Liver (tissue), 9 donors: ENCODE results near the gene SLC9C2. TPM values are rescaled to one million over a fixed set of nuclear protein-coding genes. Genes with fewer than 3 reads are reported as not detected.

Experiments used
- DNase-seq: peaks from one replicate; pipeline ENCODE4 v3.0.0-alpha.2; 2017; ENCODE audit warnings: low spot score
- H3K27ac ChIP-seq, 2 donors: one replicate each; pipeline ENCODE4 v1.7.0; 2013; ENCODE audit warnings: inconsistent platforms in 2 of 2, low read length in 2 of 2, control low read depth in 1 of 2, low read depth in 1 of 2, mild to moderate bottlenecking in 1 of 2
- H3K27me3 ChIP-seq, 4 donors: one replicate each; pipeline versions ENCODE4 v1.6.1 to v1.7.0; 2013; ENCODE audit warnings: low read length in 3 of 4, inconsistent platforms in 1 of 4, mild to moderate bottlenecking in 1 of 4, moderate library complexity in 1 of 4; ENCODE audit not compliant: control insufficient read depth in 4 of 4, insufficient read depth in 4 of 4
- H3K36me3 ChIP-seq, 4 donors: one replicate each; pipeline versions ENCODE4 v1.6.1 to v1.7.0; 2013; ENCODE audit warnings: low read length in 3 of 4, mild to moderate bottlenecking in 3 of 4, low read depth in 1 of 4, moderate library complexity in 1 of 4; ENCODE audit not compliant: control insufficient read depth in 4 of 4, insufficient read depth in 3 of 4
- H3K4me1 ChIP-seq, 4 donors: one replicate each; pipeline versions ENCODE4 v1.6.1 to v1.7.0; 2013; ENCODE audit warnings: low read length in 3 of 4, mild to moderate bottlenecking in 3 of 4, moderate library complexity in 1 of 4; ENCODE audit not compliant: control insufficient read depth in 4 of 4, insufficient read depth in 4 of 4
- H3K4me3 ChIP-seq, 3 donors: one replicate each; pipeline versions ENCODE4 v1.6.1 to v1.7.0; 2013; ENCODE audit warnings: low read length in 3 of 3, control low read depth in 1 of 3, low read depth in 1 of 3, mild to moderate bottlenecking in 1 of 3
- H3K9ac ChIP-seq, 2 donors: one replicate each; pipeline ENCODE4 v1.7.0; 2013; ENCODE audit warnings: low read length in 2 of 2, mild to moderate bottlenecking in 2 of 2, moderate library complexity in 2 of 2, control low read depth in 1 of 2, low read depth in 1 of 2
- H3K9me3 ChIP-seq, 4 donors: one replicate each; pipeline versions ENCODE4 v1.6.1 to v1.7.0; 2013; ENCODE audit warnings: low read length in 3 of 4; ENCODE audit not compliant: control insufficient read depth in 4 of 4
- EGR1 ChIP-seq, 2 donors: IDR thresholded peaks; 2 replicates each; pipeline ENCODE4 v1.6.1; 2016 to 2018; ENCODE audit warnings: antibody characterized with exemption in 2 of 2, low read depth in 2 of 2
- FOXA1 ChIP-seq: IDR thresholded peaks from 2 replicates; pipeline ENCODE4 v1.6.1; 2016; ENCODE audit warnings: antibody characterized with exemption
- FOXA2 ChIP-seq: IDR thresholded peaks from 2 replicates; pipeline ENCODE4 v1.6.1; 2016; ENCODE audit warnings: antibody characterized with exemption
- GABPA ChIP-seq, 2 donors: IDR thresholded peaks in 1 of 2; conservative IDR thresholded peaks in 1 of 2; 2 replicates each; pipeline ENCODE4 v1.6.1; 2016; ENCODE audit warnings: antibody characterized with exemption in 2 of 2, mild to moderate bottlenecking in 1 of 2, moderate library complexity in 1 of 2
- HNF4A ChIP-seq, 2 donors: conservative IDR thresholded peaks; 2 replicates each; pipeline ENCODE4 v1.6.1; 2016; ENCODE audit warnings: antibody characterized with exemption in 2 of 2, mild to moderate bottlenecking in 2 of 2
- HNF4G ChIP-seq: IDR thresholded peaks from 2 replicates; pipeline ENCODE4 v1.6.1; 2016; ENCODE audit warnings: antibody characterized with exemption
- JUND ChIP-seq, 2 donors: IDR thresholded peaks; 2 replicates each; pipeline ENCODE4 v1.6.1; 2016; ENCODE audit warnings: antibody characterized with exemption in 2 of 2
- MAX ChIP-seq: IDR thresholded peaks from 2 replicates; pipeline ENCODE4 v1.6.1; 2016; ENCODE audit warnings: antibody characterized with exemption
- NR2F2 ChIP-seq: IDR thresholded peaks from 2 replicates; pipeline ENCODE4 v1.6.1; 2016; ENCODE audit warnings: antibody characterized with exemption
- RAD21 ChIP-seq, 2 donors: IDR thresholded peaks; 2 replicates each; pipeline ENCODE4 v1.6.1; 2016; ENCODE audit warnings: antibody characterized with exemption in 2 of 2, mild to moderate bottlenecking in 2 of 2
- RXRA ChIP-seq, 2 donors: IDR thresholded peaks; 2 replicates each; pipeline ENCODE4 v1.6.1; 2017 to 2018; ENCODE audit warnings: antibody characterized with exemption in 2 of 2, mild to moderate bottlenecking in 1 of 2
- SP1 ChIP-seq: IDR thresholded peaks from 2 replicates; pipeline ENCODE4 v1.6.1; 2018; ENCODE audit warnings: antibody characterized with exemption, mild to moderate bottlenecking
- TAF1 ChIP-seq: conservative IDR thresholded peaks from 2 replicates; pipeline ENCODE4 v1.6.1; 2016; ENCODE audit warnings: antibody characterized with exemption, mild to moderate bottlenecking
- YY1 ChIP-seq: IDR thresholded peaks from 2 replicates; pipeline ENCODE4 v1.6.1; 2016; ENCODE audit warnings: antibody characterized with exemption, mild to moderate bottlenecking
- WGBS: extraction: QIAGEN DNeasy Blood & Tissue Kit; methylation state at CpG from one replicate; pipeline ENCODE4 v1.1.7; 2013; 5-methylcytosine and 5-hydroxymethylcytosine counted together
- polyA plus RNA-seq, 2 donors: library from polyadenylated mRNA; stranded (reverse) in 1 of 2; unstranded in 1 of 2; fragments of 200-250 nt in 1 of 2; fragments of >200 nt in 1 of 2; fragmentation: Nextera tagmentation in 1 of 2; extraction: Ambion mirVana in 1 of 2; gene quantifications; one replicate each; pipeline versions ENCODE4 v1.2.1 to v1.2.3, GENCODE V29; 2013 to 2015
- total RNA-seq, 2 donors: library from RNA; depleted of rRNA; stranded (reverse); fragments of >200 nt; gene quantifications; one replicate each; pipeline ENCODE4 v1.2.3, GENCODE V29; 2014
- TF ChIP-seq, protein P1 (sequence below): IDR thresholded peaks from 2 replicates; pipeline ENCODE4 v1.6.1; 2016; ENCODE audit warnings: antibody characterized with exemption
- TF ChIP-seq, protein P2 (sequence below): IDR thresholded peaks from 2 replicates; pipeline ENCODE4 v1.6.1; 2016; ENCODE audit warnings: antibody characterized with exemption
- TF ChIP-seq, protein P3 (sequence below): fragments of 150-350 bp; IDR thresholded peaks from 2 replicates; pipeline ENCODE4 v1.5.1; 2017; ENCODE audit warnings: improper control_type of control experiment, low read depth, low read length; ENCODE audit not compliant: missing input control
- donor health status: healthy.
- donor health status: healthy.
- donor health status: healthy.
- donor health status: healthy.
- donor health status: healthy.

Gene SLC9C2
- total and polyA plus RNA-seq, 4 donors = not detected

DNA sequence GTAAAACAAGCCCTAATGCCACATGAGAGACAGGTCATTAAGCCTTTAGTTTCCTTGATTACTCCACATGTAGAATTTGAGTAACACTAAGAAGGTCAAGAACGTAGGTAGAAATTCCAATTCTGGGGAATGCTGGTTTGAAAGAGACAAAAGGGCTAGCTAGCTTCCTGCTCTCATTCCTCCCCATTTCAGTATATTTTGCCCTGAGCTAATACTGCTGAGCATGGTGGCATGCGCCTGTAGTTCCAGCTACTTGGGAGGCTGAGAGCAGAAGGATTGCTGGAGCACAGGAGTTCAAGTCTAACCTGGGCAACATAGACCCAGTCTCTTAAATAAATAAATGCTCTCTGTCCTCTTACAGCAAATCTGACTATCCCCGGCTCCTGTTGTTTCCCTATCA lies 112.9 kb downstream of the SLC9C2 start:
- no peaks in the 10 kb centered on the region for H3K27me3 ChIP-seq
- no peak overlapping the region for H3K27ac ChIP-seq
- no peak for DNase-seq
- H3K4me3 ChIP-seq = no peak overlapping the region
- no peaks in the 10 kb centered on the region for H3K9me3 ChIP-seq
- no peaks in the 10 kb centered on the region for H3K4me1 ChIP-seq
- TF ChIP-seq, protein P1, sequence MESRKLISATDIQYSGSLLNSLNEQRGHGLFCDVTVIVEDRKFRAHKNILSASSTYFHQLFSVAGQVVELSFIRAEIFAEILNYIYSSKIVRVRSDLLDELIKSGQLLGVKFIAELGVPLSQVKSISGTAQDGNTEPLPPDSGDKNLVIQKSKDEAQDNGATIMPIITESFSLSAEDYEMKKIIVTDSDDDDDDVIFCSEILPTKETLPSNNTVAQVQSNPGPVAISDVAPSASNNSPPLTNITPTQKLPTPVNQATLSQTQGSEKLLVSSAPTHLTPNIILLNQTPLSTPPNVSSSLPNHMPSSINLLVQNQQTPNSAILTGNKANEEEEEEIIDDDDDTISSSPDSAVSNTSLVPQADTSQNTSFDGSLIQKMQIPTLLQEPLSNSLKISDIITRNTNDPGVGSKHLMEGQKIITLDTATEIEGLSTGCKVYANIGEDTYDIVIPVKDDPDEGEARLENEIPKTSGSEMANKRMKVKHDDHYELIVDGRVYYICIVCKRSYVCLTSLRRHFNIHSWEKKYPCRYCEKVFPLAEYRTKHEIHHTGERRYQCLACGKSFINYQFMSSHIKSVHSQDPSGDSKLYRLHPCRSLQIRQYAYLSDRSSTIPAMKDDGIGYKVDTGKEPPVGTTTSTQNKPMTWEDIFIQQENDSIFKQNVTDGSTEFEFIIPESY = no peak
- TF ChIP-seq HNF4G (no peak), YY1 (no peak), FOXA1 (no peak), FOXA2 (no peak), HNF4A (conservative IDR thresholded peaks at IDR 0.05) (no peak), MAX (no peak)
- TF ChIP-seq, protein P2, sequence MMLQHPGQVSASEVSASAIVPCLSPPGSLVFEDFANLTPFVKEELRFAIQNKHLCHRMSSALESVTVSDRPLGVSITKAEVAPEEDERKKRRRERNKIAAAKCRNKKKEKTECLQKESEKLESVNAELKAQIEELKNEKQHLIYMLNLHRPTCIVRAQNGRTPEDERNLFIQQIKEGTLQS = no peak
- TF ChIP-seq, protein P3, sequence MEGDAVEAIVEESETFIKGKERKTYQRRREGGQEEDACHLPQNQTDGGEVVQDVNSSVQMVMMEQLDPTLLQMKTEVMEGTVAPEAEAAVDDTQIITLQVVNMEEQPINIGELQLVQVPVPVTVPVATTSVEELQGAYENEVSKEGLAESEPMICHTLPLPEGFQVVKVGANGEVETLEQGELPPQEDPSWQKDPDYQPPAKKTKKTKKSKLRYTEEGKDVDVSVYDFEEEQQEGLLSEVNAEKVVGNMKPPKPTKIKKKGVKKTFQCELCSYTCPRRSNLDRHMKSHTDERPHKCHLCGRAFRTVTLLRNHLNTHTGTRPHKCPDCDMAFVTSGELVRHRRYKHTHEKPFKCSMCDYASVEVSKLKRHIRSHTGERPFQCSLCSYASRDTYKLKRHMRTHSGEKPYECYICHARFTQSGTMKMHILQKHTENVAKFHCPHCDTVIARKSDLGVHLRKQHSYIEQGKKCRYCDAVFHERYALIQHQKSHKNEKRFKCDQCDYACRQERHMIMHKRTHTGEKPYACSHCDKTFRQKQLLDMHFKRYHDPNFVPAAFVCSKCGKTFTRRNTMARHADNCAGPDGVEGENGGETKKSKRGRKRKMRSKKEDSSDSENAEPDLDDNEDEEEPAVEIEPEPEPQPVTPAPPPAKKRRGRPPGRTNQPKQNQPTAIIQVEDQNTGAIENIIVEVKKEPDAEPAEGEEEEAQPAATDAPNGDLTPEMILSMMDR = no peak
- peaks cover 11 to 46% (median 44%) of the 10 kb centered on the region in 4 donors for H3K36me3 ChIP-seq
- WGBS = 97% methylated on average over 3 of the region's 3 CpGs
- H3K9ac ChIP-seq = no peak overlapping the region

DNA sequence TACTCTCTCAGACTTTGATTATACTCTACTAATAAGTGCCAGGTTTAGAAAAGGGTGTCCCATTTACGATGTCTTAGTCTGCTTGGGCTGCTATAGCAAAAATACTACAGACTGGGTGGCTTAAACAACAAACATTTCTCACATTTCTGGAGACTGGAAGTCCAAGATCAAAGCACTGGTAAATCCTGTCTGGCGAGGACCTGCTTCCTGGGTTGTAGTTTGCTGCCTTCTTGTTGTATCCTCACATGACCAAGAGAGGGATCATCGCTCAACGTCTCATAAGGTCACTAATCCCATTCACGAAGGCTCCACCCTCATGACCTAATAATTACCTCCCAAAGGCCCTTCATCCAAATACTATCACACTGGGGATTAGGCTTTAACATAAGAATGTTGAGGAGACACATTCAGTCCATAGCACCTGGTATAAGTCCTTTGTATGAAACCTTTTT lies 113.7 kb downstream of the SLC9C2 start:
- no peak for TF ChIP-seq JUND (IDR thresholded peaks at IDR 0.05)
- TF ChIP-seq RAD21 (IDR thresholded peaks at IDR 0.05) = peak in 1 of 2 donors; percentile 23
- no peaks in the 10 kb centered on the region for H3K4me1 ChIP-seq
- WGBS = 87% methylated on average over 5 of the region's 5 CpGs
- H3K4me3 ChIP-seq = no peak overlapping the region
- no peaks in the 10 kb centered on the region for H3K27me3 ChIP-seq
- H3K36me3 ChIP-seq = peaks cover 12 to 53% (median 51%) of the 10 kb centered on the region in 4 donors
- H3K9me3 ChIP-seq = no peaks in the 10 kb centered on the region
- no peak for DNase-seq
- H3K9ac ChIP-seq = no peak overlapping the region
- H3K27ac ChIP-seq = no peak overlapping the region

DNA sequence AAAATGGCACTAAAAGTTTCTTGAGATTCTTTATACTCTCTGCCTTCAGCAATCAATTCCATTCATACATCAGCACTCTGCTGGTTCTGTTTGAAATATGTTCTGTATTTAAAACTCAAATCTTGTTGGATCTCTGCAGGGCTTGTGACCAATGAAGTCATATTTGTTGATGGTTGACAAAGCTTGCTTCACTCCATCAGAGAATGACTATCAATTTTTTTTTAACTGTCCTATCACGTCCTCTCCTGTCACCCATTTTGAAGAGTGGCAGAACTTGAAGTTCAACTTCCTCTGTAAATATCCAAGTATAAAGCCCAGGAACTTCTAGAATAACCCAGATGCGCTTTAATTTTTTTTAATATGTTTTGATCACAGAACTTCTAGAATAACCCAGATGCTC lies 114.9 kb downstream of the SLC9C2 start:
- Histone ChIP-seq H3K27ac (no peak overlapping the region), H3K36me3 (peaks cover 15 to 61% (median 57%) of the 10 kb centered on the region in 4 donors), H3K27me3 (no peaks in the 10 kb centered on the region), H3K9ac (no peak overlapping the region), H3K9me3 (no peaks in the 10 kb centered on the region), H3K4me1 (peaks cover 0 to 1% (median 0%) of the 10 kb centered on the region in 4 donors), H3K4me3 (no peak overlapping the region)
- no peak for DNase-seq
- 91% methylated on average over 2 of the region's 2 CpGs for WGBS
- TF ChIP-seq HNF4G (no peak), EGR1 (IDR thresholded peaks at IDR 0.05; ENCODE audit: low read depth in 2 of 2) (no peak), HNF4A (conservative IDR thresholded peaks at IDR 0.05) (no peak), TAF1 (no peak), GABPA (IDR thresholded peaks at IDR 0.05 in 1 of 2, conservative IDR thresholded peaks at IDR 0.05 in 1 of 2) (no peak), YY1 (no peak), MAX (no peak), SP1 (no peak), NR2F2 (no peak), FOXA1 (no peak), FOXA2 (no peak), RAD21 (IDR thresholded peaks at IDR 0.05) (no peak), RXRA (IDR thresholded peaks at IDR 0.05) (no peak)
- TF ChIP-seq, protein P1 = no peak
- TF ChIP-seq, protein P2 = no peak
- TF ChIP-seq, protein P3 = no peak
